ENCODE results near the gene CHRNA4. TPM values are rescaled to one million over a fixed set of nuclear protein-coding genes. Genes with fewer than 3 reads are reported as not detected.

CHRNA4 gene
- total RNA-seq = 0.11 to 0.63 TPM (median 0.43 TPM) in 3 replicates

GRCh38 chr20:63360850-63361518, at the start of gene CHRNA4:
Gene CHRNA4 (minus strand): TSS chr20:63361349. CDS start chr20:63361165, 184 bp downstream.
- Mint-ChIP-seq H3K36me3 (no peaks in the 10 kb centered on the region), H3K27ac (no peak within 1 kb of the TSS), H3K4me3 (no peak within 1 kb of the TSS), H3K4me1 (no peaks in the 10 kb centered on the region), H3K9me3 (no peaks in the 10 kb centered on the region), H3K27me3 (ENCODE audit: low read depth) (peaks cover 69% of the 10 kb centered on the region)
- no peak for DNase-seq (ENCODE audit: low spot score in 2 of 2, unreplicated experiment in 2 of 2)
- TF ChIP-seq CTCF (IDR thresholded peaks at IDR 0.05; ENCODE audit: unreplicated experiment) = no peak

GRCh38 chr20:63409834-63410435, 48.8 kb upstream of the CHRNA4 start:
- peaks cover 2% of the 10 kb centered on the region for H3K27me3 Mint-ChIP-seq (ENCODE audit: low read depth)
- no peak for TF ChIP-seq CTCF (IDR thresholded peaks at IDR 0.05; ENCODE audit: unreplicated experiment)
- no peak overlapping the region for H3K4me3 Mint-ChIP-seq
- DNase-seq (ENCODE audit: low spot score in 2 of 2, unreplicated experiment in 2 of 2) = no peak
- H3K27ac Mint-ChIP-seq = no peak overlapping the region
- H3K36me3 Mint-ChIP-seq = no peaks in the 10 kb centered on the region
- no peaks in the 10 kb centered on the region for H3K9me3 Mint-ChIP-seq
- no peaks in the 10 kb centered on the region for H3K4me1 Mint-ChIP-seq

GRCh38 chr20:63409066-63409833, 48.1 kb upstream of the CHRNA4 start:
- Mint-ChIP-seq H3K4me3 (no peak overlapping the region), H3K9me3 (no peaks in the 10 kb centered on the region), H3K27ac (no peak overlapping the region), H3K27me3 (ENCODE audit: low read depth) (peaks cover 2% of the 10 kb centered on the region), H3K36me3 (no peaks in the 10 kb centered on the region), H3K4me1 (no peaks in the 10 kb centered on the region)
- TF ChIP-seq CTCF (IDR thresholded peaks at IDR 0.05; ENCODE audit: unreplicated experiment) = no peak
- no peak for DNase-seq (ENCODE audit: low spot score in 2 of 2, unreplicated experiment in 2 of 2)

- Mint-ChIP-seq H3K4me3 (no peak overlapping the region), H3K27me3 (ENCODE audit: low read depth) (peaks cover 2% of the 10 kb centered on the region), H3K4me1 (no peaks in the 10 kb centered on the region), H3K36me3 (no peaks in the 10 kb centered on the region), H3K27ac (no peak overlapping the region), H3K9me3 (no peaks in the 10 kb centered on the region)
- DNase-seq (ENCODE audit: low spot score in 2 of 2, unreplicated experiment in 2 of 2) = no peak
- TF ChIP-seq CTCF (IDR thresholded peaks at IDR 0.05; ENCODE audit: unreplicated experiment) = no peak
Measured at GRCh38 chr20:63408684-63409046, 47.5 kb upstream of the CHRNA4 start.

- Mint-ChIP-seq H3K27ac (no peak overlapping the region), H3K9me3 (no peaks in the 10 kb centered on the region), H3K4me3 (no peak overlapping the region), H3K36me3 (no peaks in the 10 kb centered on the region), H3K27me3 (ENCODE audit: low read depth) (peaks cover 2% of the 10 kb centered on the region), H3K4me1 (no peaks in the 10 kb centered on the region)
- no peak for TF ChIP-seq CTCF (IDR thresholded peaks at IDR 0.05; ENCODE audit: unreplicated experiment)
- DNase-seq (ENCODE audit: low spot score in 2 of 2, unreplicated experiment in 2 of 2) = no peak
Measured at GRCh38 chr20:63407928-63408683, 47.0 kb upstream of the CHRNA4 start.

Data from mesothelial cell of epicardium (in vitro differentiated cells).